AG04449 (cell line): Measurements from ENCODE around the gene VMO1.

Experiments used
- CTCF ChIA-PET: fragments of 350-600 bp; formaldehyde crosslinking; extraction: SDS; loops from one replicate; lab custom pipeline; 2021; ENCODE audit warnings: antibody characterized with exemption; lab: Yijun Ruan, JAX
- POLR2A ChIA-PET: fragments of 400-600, 350-600 bp; formaldehyde crosslinking; extraction: SDS; loops from one replicate; lab custom pipeline; 2020; ENCODE audit warnings: antibody characterized with exemption, inconsistent platforms; lab: Yijun Ruan, JAX
- DNase-seq: peaks from one replicate; pipeline ENCODE4 v3.0.0-alpha.2; 2010; ENCODE audit warnings: low read depth, low spot score
- H3K4me3 ChIP-seq: 2 replicates; pipeline ENCODE4 v1.5.1; 2011; ENCODE audit warnings: low read depth, mild to moderate bottlenecking, control low read depth, low read length
- TF ChIP-seq, protein P1 (sequence below): IDR thresholded peaks from one replicate; pipeline ENCODE4 v1.5.1; 2011; ENCODE audit warnings: mild to moderate bottlenecking, moderate library complexity, low read length, control low read depth, inconsistent platforms; ENCODE audit not compliant: insufficient read depth; ENCODE audit errors: missing control alignments

The VMO1 gene

DNA sequence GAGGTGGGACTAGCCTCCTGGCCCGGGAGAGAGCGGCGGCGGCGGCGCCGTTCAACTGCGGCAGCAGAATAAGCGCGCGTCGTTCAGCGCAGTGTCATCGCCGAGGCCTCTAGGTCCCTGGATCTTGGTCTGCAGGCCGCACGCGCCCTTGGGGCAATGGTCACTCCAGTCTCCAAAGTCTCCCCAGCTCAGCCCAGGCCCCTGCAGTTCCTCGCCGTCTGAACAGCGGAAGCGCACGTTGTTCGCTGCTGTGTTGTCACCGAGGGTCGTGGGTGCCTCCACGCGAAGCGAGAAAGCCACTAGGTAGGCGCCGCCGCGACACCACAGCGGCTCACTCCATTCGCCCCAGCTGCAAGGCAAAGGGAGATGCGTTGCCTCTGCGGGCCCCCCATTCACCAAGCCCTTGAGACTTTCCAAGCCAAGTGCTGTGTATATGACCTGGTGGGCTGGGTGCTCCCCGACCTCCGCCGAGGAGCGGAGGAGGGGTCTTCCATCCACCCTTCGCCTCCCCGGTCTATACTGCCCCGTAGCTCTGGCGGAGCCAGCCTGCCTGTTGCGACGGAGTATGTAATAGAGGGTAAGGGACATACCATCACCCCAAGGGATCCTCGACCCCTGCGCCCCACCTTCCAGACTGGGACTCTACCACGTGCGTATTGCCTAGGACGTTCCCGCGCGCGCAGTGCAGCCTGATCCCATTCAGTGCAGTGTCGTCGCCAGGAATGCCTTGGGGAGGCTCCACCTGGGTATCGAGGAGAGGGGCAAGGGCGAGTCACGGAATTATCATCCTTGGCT, 656 bp downstream of the VMO1 start:
- TF ChIP-seq, protein P1, sequence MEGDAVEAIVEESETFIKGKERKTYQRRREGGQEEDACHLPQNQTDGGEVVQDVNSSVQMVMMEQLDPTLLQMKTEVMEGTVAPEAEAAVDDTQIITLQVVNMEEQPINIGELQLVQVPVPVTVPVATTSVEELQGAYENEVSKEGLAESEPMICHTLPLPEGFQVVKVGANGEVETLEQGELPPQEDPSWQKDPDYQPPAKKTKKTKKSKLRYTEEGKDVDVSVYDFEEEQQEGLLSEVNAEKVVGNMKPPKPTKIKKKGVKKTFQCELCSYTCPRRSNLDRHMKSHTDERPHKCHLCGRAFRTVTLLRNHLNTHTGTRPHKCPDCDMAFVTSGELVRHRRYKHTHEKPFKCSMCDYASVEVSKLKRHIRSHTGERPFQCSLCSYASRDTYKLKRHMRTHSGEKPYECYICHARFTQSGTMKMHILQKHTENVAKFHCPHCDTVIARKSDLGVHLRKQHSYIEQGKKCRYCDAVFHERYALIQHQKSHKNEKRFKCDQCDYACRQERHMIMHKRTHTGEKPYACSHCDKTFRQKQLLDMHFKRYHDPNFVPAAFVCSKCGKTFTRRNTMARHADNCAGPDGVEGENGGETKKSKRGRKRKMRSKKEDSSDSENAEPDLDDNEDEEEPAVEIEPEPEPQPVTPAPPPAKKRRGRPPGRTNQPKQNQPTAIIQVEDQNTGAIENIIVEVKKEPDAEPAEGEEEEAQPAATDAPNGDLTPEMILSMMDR = no peak
- CTCF ChIA-PET = interaction anchor here (1.1 to 8.9 kb wide), 4 partner anchors 9 to 103 kb away, joined by 4 to 154 read pairs (median 73); partner anchors contain the start of genes PSMB6 and TM4SF5
- DNase-seq = no peak
- H3K4me3 ChIP-seq = peak overlapping the region; percentile 27
- POLR2A ChIA-PET = no interaction called here

- H3K4me3 ChIP-seq = no peak overlapping the region
- ChIA-PET POLR2A (no interaction called here), CTCF (interaction anchor here (1.1 to 8.9 kb wide), 2 partner anchors 96 to 105 kb away, joined by 3 to 154 read pairs; no protein-coding TSS in a partner anchor)
- DNase-seq = no peak
- TF ChIP-seq, protein P1 = no peak
These were observed 3.5 kb downstream of the VMO1 start for GRCh38 chr17:4782652-4783051.

DNA sequence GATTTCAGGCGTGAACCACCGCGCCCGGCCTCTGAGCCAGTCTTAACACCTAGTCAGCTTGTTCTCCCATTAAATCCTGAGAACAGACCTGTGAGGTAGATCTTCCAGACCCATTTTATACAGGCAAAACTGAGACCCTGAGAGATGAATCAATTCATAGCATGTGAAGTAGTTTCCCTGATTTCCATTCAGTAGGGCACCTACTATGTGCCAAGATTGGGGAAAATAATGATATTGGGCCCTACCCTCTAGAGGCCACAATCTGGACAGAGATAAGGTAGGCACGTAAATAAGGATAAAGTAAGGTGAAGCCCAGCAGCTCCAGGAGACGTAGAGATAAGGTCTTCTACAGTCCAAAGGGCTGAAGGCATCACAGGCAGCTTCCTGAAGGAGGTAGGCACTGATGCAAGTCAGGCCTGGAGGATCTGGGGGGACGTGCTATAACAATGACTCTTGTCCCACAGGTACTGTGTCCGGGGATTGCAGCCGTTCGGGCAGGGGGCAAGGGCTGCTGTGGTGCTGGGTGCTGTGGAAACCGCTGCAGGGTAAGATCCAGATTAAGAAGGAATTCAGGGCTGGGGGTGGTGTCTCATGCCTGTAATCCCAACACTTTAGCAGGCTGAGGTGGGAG, 5.7 kb downstream of the VMO1 start:
- TF ChIP-seq, protein P1 = no peak
- H3K4me3 ChIP-seq = no peak overlapping the region
- POLR2A ChIA-PET = no interaction called here
- CTCF ChIA-PET = interaction anchor here (0.7 to 11.4 kb wide), 3 partner anchors 7 to 110 kb away, joined by 3 to 135 read pairs (median 3); partner anchors contain the start of genes GLTPD2 and VMO1
- DNase-seq = no peak

DNA sequence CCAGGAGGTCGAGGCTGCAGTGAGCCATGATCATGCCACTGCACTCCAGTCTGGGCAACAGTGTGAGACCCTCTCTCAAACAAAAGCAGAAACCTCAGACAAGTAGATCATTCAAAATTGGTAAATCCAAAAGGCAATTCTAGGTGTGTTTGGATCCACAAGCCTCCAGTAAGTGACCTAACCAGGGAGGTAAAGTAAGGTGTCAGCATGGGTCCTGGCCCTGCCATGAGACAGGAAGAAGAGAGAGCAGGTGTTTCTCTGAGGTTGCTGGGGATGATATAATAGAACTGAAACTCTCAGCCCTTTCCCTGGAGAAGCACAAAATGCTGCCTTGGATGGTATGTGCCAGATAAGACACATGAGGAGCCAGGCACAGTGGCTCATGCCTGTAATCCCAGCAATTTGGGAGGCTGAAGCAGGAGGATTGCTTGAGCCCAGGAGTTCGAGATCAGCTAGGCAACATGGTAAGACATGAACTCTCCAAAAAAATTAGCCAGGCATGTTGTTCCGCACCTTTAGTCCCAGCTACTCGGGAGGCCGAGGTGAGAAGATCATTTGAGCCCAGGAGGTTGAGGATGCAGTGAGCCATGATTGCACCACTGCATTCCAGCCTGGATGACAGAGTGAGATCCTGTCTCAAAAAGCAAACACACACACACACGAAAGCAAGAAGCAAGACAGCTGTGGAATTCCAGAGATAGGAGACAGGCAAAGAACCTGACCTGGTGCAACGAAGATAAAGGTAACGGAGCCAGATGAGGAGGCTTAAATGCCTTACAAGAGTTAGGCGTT, 8.0 kb downstream of the VMO1 start:
- TF ChIP-seq, protein P1 = no peak
- CTCF ChIA-PET = interaction anchor here (11.4 kb wide), 1 partner anchor 10 kb away, joined by 135 read pairs; the partner anchor contains the start of genes GLTPD2 and VMO1
- no peak for DNase-seq
- no peak overlapping the region for H3K4me3 ChIP-seq
- POLR2A ChIA-PET = interaction anchor here (1.5 kb wide), 1 partner anchor 12 kb away, joined by 4 read pairs; no protein-coding TSS in a partner anchor

DNA sequence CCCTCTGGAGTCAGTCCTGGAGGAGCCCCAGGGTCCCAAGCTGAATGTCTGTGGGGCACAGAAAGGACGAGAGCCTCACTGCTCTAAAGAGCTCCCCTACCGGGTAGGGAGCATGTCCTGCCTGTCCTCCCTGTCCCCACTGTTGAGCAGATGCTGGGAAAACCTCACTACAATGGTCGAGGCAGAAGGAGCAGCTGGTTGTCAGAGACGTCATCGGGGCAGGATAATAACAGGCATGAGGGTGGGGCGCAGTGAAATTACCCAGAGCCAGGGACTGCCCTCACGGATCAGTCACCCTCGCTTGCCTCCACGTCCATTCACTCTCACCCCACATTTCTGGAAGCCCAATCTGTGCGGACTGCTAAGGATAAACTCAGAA, 13.9 kb downstream of the VMO1 start:
- TF ChIP-seq, protein P1 = no peak
- H3K4me3 ChIP-seq = no peak overlapping the region
- no peak for DNase-seq
- ChIA-PET POLR2A (no interaction called here), CTCF (interaction anchor here (11.4 kb wide), 1 partner anchor 16 kb away, joined by 135 read pairs; the partner anchor contains the start of genes GLTPD2 and VMO1)
